Activated naive CD4-positive, alpha-beta T cell treated with anti-CD3 and anti-CD28 coated beads, Interleukin-2, amount 50 U/mL, for 16 hours (primary cell): ENCODE results near the gene SLC25A17.
"Not testable (repeated sequence)": the region's sequence is repeated elsewhere in the genome, so short reads cannot be mapped to it uniquely, and the experiment has no call there.

Experiments
- DNase-seq: peaks from one replicate; pipeline ENCODE4 v3.0.0-alpha.2; 2020

SLC25A17 gene

GRCh38 chr22:40818192-40818746 is 877 bp downstream of the SLC25A17 start:
- DNase-seq: no peak

DNA sequence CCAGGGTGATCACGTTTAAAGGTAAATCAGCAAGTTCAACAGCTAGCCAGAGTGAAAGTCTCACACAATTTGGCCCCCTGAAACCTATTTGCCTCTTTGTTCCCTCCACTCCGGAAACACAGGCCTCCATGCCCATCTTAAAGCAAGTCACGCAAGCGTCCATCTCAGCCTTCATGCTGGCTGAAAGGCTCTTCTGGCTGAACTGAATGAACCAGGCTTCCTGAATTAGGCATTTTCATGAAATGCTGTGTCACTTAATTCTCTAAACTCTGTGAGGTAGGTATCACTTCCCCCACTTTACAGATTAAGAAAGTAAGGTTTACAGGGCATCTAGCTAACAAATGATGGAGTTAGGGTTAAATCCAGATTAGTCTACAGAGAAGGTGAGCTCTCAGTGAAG is 1.4 kb downstream of the SLC25A17 start:
- no peak for DNase-seq

GRCh38 chr22:40813912-40814315 is 5.2 kb downstream of the SLC25A17 start:
- DNase-seq: no peak

- no peak for DNase-seq
These were observed 10.9 kb downstream of the SLC25A17 start for GRCh38 chr22:40808018-40808841.

DNA sequence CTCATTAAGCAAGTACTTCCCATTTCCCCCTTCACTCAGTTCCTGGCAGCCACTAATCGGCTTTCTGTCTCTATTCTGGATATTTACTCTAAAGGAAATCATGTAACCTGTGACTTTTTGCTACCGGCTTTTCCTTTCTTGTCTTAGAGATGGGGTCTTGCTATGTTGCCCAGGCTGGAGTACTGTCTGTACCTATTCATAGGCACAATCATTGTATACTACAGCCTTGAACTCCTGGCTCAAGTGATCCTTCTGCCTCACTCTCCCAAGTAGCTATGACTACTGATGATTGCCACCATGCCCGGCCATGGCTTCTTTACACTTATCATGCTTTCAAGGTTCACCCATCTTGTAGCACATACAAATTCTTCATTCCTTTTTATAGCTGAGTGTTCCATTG is 12.4 kb downstream of the SLC25A17 start:
- DNase-seq: no peak

GRCh38 chr22:40805699-40806203 is 13.4 kb downstream of the SLC25A17 start:
- no peak for DNase-seq

GRCh38 chr22:40805239-40805638 is 13.9 kb downstream of the SLC25A17 start:
- no peak for DNase-seq

DNA sequence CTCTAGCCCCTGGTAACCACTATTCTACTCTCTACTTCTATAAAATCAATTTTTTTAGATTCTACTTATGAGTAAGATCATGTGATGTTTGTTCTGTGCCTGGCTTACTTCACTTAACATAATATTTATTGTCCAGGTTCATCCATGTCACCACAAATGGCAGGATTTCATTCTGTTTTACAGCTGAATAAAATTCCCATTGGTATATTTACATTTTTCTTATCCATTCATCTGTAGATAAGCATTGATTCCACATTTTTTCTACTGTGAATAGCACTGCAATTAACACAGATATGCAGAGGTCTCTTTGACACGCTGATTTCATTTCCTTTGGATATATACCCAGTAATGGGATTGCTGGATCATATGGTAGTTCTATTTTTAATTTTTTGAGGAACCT is 15.8 kb downstream of the SLC25A17 start:
- no peak for DNase-seq

GRCh38 chr22:40799008-40799407 is 20.1 kb downstream of the SLC25A17 start:
- no peak for DNase-seq

DNA sequence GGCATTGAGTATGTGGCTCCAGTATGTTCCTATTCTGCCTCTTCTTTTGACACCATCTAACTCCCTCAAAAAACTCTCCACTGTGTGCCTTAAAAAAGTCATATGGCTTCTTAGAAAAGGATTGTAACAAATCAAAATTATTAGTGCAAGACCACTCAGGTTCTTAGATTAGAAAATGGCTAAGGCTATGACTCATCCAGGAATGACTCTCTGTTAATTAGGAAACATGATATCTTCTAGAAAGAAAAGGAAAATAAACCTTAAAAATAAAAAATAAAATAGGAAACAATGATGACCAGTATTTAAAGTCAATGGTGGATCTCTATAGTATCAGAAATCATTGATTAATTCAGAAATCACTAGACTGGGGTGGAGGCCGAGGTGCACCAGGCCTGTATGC is 21.7 kb downstream of the SLC25A17 start:
- no peak for DNase-seq

- DNase-seq: no peak
These were observed 26.7 kb downstream of the SLC25A17 start for GRCh38 chr22:40792451-40792850.

GRCh38 chr22:40791241-40791640 is 27.9 kb downstream of the SLC25A17 start:
- DNase-seq: no peak

GRCh38 chr22:40789131-40789530 is 30.0 kb downstream of the SLC25A17 start:
- no peak for DNase-seq

DNA sequence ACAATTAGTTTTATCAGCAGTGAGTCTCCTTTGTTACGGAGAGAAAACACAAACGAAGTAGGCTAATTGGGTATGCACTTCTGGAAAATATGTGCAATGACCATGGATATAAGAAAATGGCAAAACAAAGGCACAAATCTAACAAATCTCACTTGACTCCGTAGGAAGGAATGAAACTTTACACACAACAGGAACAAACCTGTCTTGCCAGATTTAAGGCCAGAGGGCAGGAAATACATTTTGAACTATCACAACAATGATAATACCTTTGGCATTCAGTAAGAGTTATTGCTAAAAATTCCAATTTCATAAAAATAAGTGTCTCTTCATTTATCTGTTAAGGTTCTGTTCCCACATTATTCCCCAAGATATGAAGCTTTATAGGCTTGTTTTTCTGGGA is 36.6 kb downstream of the SLC25A17 start:
- no peak for DNase-seq

DNA sequence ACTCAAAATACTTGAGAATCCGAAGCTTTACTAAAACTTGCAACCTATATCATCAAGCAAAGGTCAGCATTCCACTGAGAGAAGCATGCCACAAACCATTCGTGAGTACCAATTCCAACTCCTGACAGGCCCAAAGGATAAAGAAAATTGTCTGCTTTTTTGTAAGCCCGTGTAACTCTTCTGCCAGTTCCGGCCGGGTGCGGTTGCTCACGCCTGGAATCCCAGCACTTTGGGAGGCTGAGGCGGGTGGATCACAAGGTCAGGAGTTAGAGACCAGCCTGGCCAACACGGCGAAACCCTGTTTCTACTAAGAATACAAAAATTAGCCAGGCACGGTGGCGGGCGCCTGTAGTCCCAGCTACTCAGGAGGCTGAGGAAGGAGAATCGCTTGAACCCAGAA is 37.4 kb downstream of the SLC25A17 start:
- DNase-seq: not testable (repeated sequence)

DNA sequence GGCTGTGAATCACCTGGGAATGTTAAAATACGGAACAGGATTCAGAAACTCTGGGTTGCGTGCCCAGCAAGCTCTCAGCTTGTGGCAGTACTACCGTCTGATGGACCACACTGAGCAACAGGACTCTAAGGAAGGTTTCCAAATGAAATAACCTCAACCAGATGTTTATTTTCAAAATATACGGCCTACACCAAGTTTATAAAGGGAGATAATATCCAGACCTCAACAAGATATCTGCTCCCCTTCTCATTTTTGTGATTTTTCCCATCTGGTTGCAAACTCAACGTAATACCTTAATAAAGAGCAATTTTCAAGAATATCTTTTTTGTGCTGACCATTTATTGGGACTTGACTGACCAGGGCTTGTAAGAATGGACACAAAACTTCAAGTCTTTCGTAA is 49.4 kb downstream of the SLC25A17 start:
- no peak for DNase-seq

DNA sequence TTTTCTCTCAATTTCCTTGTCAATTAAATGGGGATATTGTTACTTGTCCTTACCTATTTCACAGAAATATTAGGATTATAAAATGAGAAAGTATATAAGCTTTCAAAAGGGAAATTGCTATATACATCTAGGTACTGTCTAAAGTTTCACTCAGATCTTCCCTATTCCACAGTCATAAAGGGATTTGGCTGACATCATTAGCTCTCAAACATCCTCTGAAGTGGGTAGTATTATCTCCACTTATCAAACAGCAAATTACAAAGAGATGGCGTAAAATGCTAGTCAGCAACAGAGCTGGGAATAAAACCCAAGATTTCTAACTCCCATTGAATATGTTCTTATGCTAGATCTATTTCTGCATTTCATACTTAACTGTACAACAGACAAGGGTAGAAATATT is 50.9 kb downstream of the SLC25A17 start:
- DNase-seq: no peak

DNA sequence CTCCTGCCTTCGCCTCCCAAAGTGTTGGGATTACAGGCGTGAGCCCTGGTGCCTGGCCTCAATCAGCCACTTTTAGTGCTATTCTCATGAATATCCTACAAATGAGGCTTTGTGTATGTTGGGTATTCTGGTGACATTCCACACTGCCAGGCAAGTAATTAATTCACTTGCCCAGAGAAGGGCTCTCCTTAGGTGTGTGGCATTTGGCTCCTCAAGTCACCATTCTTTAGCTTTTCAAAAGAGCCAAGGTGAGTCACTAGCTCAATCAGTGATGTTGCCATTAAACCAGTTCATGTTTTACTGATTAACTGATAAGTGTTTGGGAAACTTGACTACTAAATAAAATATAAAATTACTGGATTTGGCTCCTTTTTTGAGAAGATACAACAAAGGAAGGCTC is 52.2 kb downstream of the SLC25A17 start:
- no peak for DNase-seq

- no peak for DNase-seq
These were observed 54.2 kb downstream of the SLC25A17 start for GRCh38 chr22:40764763-40765441.

DNA sequence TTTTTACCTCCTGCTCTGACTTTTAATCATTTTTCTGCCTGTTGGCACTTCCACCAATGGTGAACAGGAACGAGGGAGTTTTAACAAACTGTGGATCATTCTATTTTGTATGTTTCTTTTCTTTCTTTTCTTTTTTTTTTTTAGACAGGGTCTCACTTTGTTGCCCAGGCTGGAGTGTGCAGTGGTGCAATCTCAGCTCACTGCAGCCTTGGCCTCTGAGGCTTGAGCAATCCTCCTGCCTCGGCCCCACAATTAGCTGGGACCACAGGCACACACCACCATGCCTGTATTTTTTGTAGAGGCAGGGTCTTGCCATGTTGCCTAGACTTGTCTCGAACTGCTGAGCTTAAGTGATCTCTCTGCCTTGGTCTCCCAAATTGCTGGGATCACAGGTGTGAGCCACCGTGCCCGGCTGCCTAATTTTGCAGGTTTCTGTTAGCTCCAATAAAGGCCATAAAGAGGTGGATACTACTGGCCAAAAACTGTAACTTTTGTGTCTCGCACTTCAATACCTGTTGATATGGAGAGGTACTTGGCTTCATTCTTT is 59.8 kb downstream of the SLC25A17 start:
- DNase-seq: no peak

GRCh38 chr22:40758851-40759250 is 60.3 kb downstream of the SLC25A17 start:
- not testable (repeated sequence) for DNase-seq

GRCh38 chr22:40758390-40758789 is 60.8 kb downstream of the SLC25A17 start:
- DNase-seq: no peak

GRCh38 chr22:40757071-40757470 is 62.1 kb downstream of the SLC25A17 start:
- no peak for DNase-seq

DNA sequence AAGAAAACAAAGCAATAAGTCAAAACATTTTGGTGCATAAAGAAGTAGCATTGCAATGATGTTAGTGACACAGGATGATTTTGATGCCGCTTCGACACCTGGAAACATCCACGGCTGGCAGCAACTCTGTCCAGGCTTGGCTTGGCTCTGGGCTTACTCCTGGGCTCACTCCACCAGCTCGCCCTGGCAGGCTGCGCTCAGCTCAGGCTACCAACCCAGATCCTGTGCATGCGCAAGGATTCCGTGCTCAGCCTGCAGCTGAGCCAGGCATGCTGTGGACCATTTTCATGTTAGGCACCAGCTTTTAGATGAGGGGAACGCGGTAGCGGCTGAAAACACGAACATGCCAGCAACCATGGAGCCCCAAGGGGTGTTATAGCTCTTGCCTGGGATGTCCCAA is 66.0 kb downstream of the SLC25A17 start:
- no peak for DNase-seq
